ENCODE results near the gene USB1. TPM values are rescaled to one million over a fixed set of nuclear protein-coding genes. Genes with fewer than 3 reads are reported as not detected.

Gene USB1
- total and polyA plus RNA-seq, 2 experiments from 2014 or later: 79.6 to 118 TPM

- no peak overlapping the region for H2AFZ ChIP-seq
- H3K4me1 ChIP-seq (ENCODE audit: insufficient read depth): no peaks in the 10 kb centered on the region; the same call in 1 of the 2 replicates
- no peaks in the 10 kb centered on the region for H3K9me3 Mint-ChIP-seq
- no peak overlapping the region for H3K27ac Mint-ChIP-seq
- DNase-seq (ENCODE audit: low spot score) (no peak), ATAC-seq (no peak)
- no peaks in the 10 kb centered on the region for H3K36me3 ChIP-seq (ENCODE audit: insufficient read depth)
- H3K9me2 ChIP-seq (ENCODE audit: insufficient read depth): no peaks in the 10 kb centered on the region
- H3F3A ChIP-seq (replicated peaks; ENCODE audit: low read depth): no peaks in the 10 kb centered on the region
- H3K4me2 ChIP-seq: no peak overlapping the region
- peaks cover 21% of the 10 kb centered on the region for H3K4me1 Mint-ChIP-seq
- TF ChIP-seq ZNF331 (CRISPR knock-in tag; IDR thresholded peaks at IDR 0.05; ENCODE audit: low read depth): no peak
- H3K36me3 Mint-ChIP-seq (ENCODE audit: low read depth): peaks cover 6% of the 10 kb centered on the region; the same call in 2 of the 3 replicates
- no peaks in the 10 kb centered on the region for H3K79me2 ChIP-seq (replicated peaks; ENCODE audit: insufficient read depth)
- no peaks in the 10 kb centered on the region for H4K20me1 ChIP-seq (replicated peaks; ENCODE audit: insufficient read depth)
- H3K4me3 Mint-ChIP-seq: no peak overlapping the region
- H3K27me3 Mint-ChIP-seq (ENCODE audit: insufficient read depth, low read depth, poor library complexity): peaks cover 19% of the 10 kb centered on the region
- no peak overlapping the region for H3K4me3 ChIP-seq
- H3K27ac ChIP-seq (ENCODE audit: low read depth): no peak overlapping the region
- no peaks in the 10 kb centered on the region for H3K27me3 ChIP-seq (ENCODE audit: insufficient read depth)
These were observed 7.3 kb upstream of the USB1 start for GRCh38 chr16:57993897-57994296.

GRCh38 chr16:57994361-57994760, 6.8 kb upstream of the USB1 start:
- no peaks in the 10 kb centered on the region for H3K36me3 ChIP-seq (ENCODE audit: insufficient read depth)
- H3F3A ChIP-seq (replicated peaks; ENCODE audit: low read depth): peaks cover under 1% of the 10 kb centered on the region
- TF ChIP-seq EZH2 (IDR thresholded peaks at IDR 0.05; ENCODE audit: low read depth, unreplicated experiment) (no peak), ZNF462 (CRISPR knock-in tag; IDR thresholded peaks at IDR 0.05) (no peak), EZH2phosphoT487 (IDR thresholded peaks at IDR 0.05; ENCODE audit: unreplicated experiment) (no peak), REST (IDR thresholded peaks at IDR 0.05; ENCODE audit: unreplicated experiment) (no peak), STAT1 (IDR thresholded peaks at IDR 0.05; ENCODE audit: unreplicated experiment) (no peak), CREB1 (CRISPR knock-in tag; IDR thresholded peaks at IDR 0.05; ENCODE audit: low read depth) (no peak), ZNF331 (CRISPR knock-in tag; IDR thresholded peaks at IDR 0.05; ENCODE audit: low read depth) (no peak), CTCF (conservative IDR thresholded peaks at IDR 0.05; ENCODE audit: low read depth in 2 of 2) (no peak), POLR2AphosphoS5 (IDR thresholded peaks at IDR 0.05; ENCODE audit: low read depth) (no peak), NANOG (IDR thresholded peaks at IDR 0.05; ENCODE audit: borderline replicate concordance) (no peak), ZNF114 (CRISPR knock-in tag; IDR thresholded peaks at IDR 0.05) (no peak)

More at GRCh38 chr16:57994361-57994760, 6.8 kb upstream of the USB1 start:
- no peaks in the 10 kb centered on the region for H3K79me2 ChIP-seq (replicated peaks; ENCODE audit: insufficient read depth)
- H3K27ac Mint-ChIP-seq: no peak overlapping the region
- H4K20me1 ChIP-seq (replicated peaks; ENCODE audit: insufficient read depth): no peaks in the 10 kb centered on the region
- no peak overlapping the region for H3K27ac ChIP-seq (ENCODE audit: low read depth)
- ATAC-seq (no peak), DNase-seq (ENCODE audit: low spot score) (no peak)
- no peaks in the 10 kb centered on the region for H3K9me3 Mint-ChIP-seq
- H3K27me3 ChIP-seq (ENCODE audit: insufficient read depth): no peaks in the 10 kb centered on the region
- H3K4me1 Mint-ChIP-seq: peaks cover 26% of the 10 kb centered on the region
- no peak overlapping the region for H2AFZ ChIP-seq
- H3K4me2 ChIP-seq: no peak overlapping the region
- peaks cover 23% of the 10 kb centered on the region for H3K27me3 Mint-ChIP-seq (ENCODE audit: insufficient read depth, low read depth, poor library complexity)
- no peaks in the 10 kb centered on the region for H3K9me2 ChIP-seq (ENCODE audit: insufficient read depth)
- peaks cover 3% of the 10 kb centered on the region for H3K4me1 ChIP-seq (ENCODE audit: insufficient read depth)
- no peak overlapping the region for H3K4me3 Mint-ChIP-seq
- no peak overlapping the region for H3K4me3 ChIP-seq
- H3K36me3 Mint-ChIP-seq (ENCODE audit: low read depth): peaks cover 6% of the 10 kb centered on the region; the same call in 2 of the 3 replicates

All from GM23338 (cell line).